ENCODE data around the gene PCYT2.

DNA sequence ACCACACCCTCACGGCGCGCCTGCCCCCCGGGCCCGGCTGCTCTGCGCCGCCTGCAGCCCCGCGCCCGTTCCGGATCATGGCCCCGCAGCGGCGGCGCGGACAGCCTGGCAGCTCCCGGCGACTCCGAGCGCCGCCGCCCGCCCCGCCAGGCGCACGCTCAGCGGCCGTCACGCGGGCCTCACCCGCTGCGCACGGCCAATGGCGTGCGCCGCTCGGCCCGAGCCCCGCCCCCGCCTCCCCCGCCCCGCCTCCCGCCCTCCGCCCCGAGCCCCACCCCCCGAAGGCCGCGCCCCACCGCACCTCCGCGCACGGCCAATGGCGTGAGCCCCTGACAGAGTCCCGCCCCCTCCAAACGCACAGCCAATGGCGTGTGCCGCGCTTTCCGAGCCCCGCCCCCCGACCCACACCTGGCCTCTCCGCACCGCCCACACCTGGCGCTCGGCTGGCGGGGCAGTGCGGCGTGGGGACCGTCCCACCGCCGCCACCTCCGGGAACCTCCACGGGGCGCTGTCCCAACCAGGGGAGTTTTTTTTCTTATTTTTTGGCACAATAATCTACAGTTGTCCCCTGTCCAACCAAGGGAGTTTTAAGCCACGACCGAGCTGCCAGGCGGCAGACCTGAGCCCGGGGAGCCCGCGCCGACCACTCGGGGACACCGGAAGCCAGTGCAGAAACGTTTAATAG is at the start of gene PCYT2:
- no peak for TF ChIP-seq POLR2AphosphoS5 (IDR thresholded peaks at IDR 0.05; ENCODE audit: low read depth, low read length)
- TF ChIP-seq SIN3A (IDR thresholded peaks at IDR 0.05; ENCODE audit: borderline replicate concordance, insufficient read depth, low read length) = no peak
- no peak for TF ChIP-seq REST (IDR thresholded peaks at IDR 0.05; ENCODE audit: insufficient read depth in 1 of 2, low read depth in 2 of 2, low read length in 2 of 2)

Data from PFSK-1 (cell line).